ES-I3 (cell line): Measurements from ENCODE around the gene GBF1.
"Not testable (repeated sequence)": the region's sequence is repeated elsewhere in the genome, so short reads cannot be mapped to it uniquely, and the experiment has no call there.

Experiments
- H3K36me3 ChIP-seq: 2 replicates; pipeline ENCODE4 v1.6.1; 2013; ENCODE audit warnings: mild to moderate bottlenecking, low read length, control low read depth, moderate library complexity; ENCODE audit not compliant: insufficient read depth
- H3K4me1 ChIP-seq: 2 replicates; pipeline ENCODE4 v1.6.1; 2013; ENCODE audit warnings: mild to moderate bottlenecking, control low read depth, low read length; ENCODE audit not compliant: insufficient read depth
- H3K9ac ChIP-seq: 2 replicates; pipeline ENCODE4 v1.6.1; 2013; ENCODE audit warnings: low read depth, mild to moderate bottlenecking, low read length, moderate library complexity
- H3K9me3 ChIP-seq: 2 replicates; pipeline ENCODE4 v1.6.1; 2013; ENCODE audit warnings: mild to moderate bottlenecking, low read length, moderate library complexity; ENCODE audit not compliant: control insufficient read depth, insufficient read depth

Gene GBF1

GRCh38 chr10:102289356-102289755, 44.0 kb downstream of the GBF1 start:
- no peaks in the 10 kb centered on the region for H3K36me3 ChIP-seq
- no peak overlapping the region for H3K9ac ChIP-seq
- H3K4me1 ChIP-seq = no peaks in the 10 kb centered on the region
- H3K9me3 ChIP-seq = no peaks in the 10 kb centered on the region

GRCh38 chr10:102289840-102290239, 44.5 kb downstream of the GBF1 start:
- no peaks in the 10 kb centered on the region for H3K36me3 ChIP-seq
- no peaks in the 10 kb centered on the region for H3K9me3 ChIP-seq
- 0 out of 2 replicates have a peak, but pooled peaks cover 2% of the 10 kb centered on the region for H3K4me1 ChIP-seq
- no peak overlapping the region for H3K9ac ChIP-seq

GRCh38 chr10:102291221-102291905, 46.0 kb downstream of the GBF1 start:
- Histone ChIP-seq H3K36me3 (no peaks in the 10 kb centered on the region), H3K9me3 (no peaks in the 10 kb centered on the region), H3K4me1 (0 out of 2 replicates have a peak, but pooled peaks cover 2% of the 10 kb centered on the region), H3K9ac (no peak overlapping the region; the same call in 1 of the 2 replicates)

GRCh38 chr10:102297101-102297500, 51.8 kb downstream of the GBF1 start:
- 0 out of 2 replicates have a peak, but pooled peaks cover 2% of the 10 kb centered on the region for H3K4me1 ChIP-seq
- H3K9ac ChIP-seq = no peak overlapping the region
- no peaks in the 10 kb centered on the region; the same call in 1 of the 2 replicates for H3K9me3 ChIP-seq
- H3K36me3 ChIP-seq = no peaks in the 10 kb centered on the region

DNA sequence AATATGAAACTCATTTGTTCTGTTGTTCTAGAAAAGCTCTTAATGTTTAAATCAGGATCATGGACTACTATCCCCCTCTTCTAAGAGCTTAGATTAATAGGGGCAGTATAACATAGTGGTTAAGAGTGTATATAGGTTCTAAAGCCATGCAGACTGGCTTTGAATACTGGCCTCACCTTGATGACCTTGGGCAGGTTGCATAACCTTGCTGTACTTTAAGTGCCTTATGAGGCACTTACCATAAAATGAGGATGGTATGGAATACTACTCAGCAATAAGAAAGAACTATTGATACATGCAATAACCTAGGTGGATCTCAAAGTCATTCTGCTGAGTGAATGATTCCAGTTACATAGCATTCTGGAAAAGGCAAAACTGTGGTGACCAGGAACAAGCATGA, 53.6 kb downstream of the GBF1 start:
- Histone ChIP-seq H3K9ac (no peak overlapping the region), H3K9me3 (peaks cover 4% of the 10 kb centered on the region), H3K36me3 (no peaks in the 10 kb centered on the region), H3K4me1 (0 out of 2 replicates have a peak, but pooled peaks cover 2% of the 10 kb centered on the region)

DNA sequence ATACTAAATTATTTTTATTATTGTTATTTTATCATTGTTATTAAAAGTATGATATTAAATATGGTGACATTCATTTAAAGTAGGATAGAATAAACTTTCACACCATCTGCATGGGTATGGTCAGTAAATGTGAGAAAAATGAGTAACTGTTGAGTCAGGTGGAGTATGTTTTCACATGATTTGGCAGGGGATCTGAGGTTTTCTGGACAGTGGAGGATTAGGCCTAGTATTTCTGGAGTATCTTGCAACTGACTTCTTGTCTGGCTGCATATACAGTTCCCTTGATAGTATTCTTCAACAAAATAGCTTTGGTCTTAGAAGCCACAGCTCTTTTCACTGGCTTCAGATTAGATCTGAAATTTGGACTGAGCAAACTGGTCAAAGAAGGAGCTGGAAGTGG, 54.5 kb downstream of the GBF1 start:
- H3K9ac ChIP-seq = no peak overlapping the region
- H3K9me3 ChIP-seq = peaks cover 4% of the 10 kb centered on the region
- no peaks in the 10 kb centered on the region for H3K4me1 ChIP-seq

GRCh38 chr10:102300278-102300843, 55.0 kb downstream of the GBF1 start:
- Histone ChIP-seq H3K9me3 (peaks cover 4% of the 10 kb centered on the region), H3K4me1 (no peaks in the 10 kb centered on the region), H3K36me3 (no peaks in the 10 kb centered on the region), H3K9ac (no peak overlapping the region)

More for the DNA sequence above, 54.5 kb downstream of the GBF1 start:
- H3K36me3 ChIP-seq = no peaks in the 10 kb centered on the region

- H3K9ac ChIP-seq, H3K9me3 ChIP-seq, H3K36me3 ChIP-seq, H3K4me1 ChIP-seq: not testable (repeated sequence)
These were observed 55.6 kb downstream of the GBF1 start for GRCh38 chr10:102300912-102301311.

DNA sequence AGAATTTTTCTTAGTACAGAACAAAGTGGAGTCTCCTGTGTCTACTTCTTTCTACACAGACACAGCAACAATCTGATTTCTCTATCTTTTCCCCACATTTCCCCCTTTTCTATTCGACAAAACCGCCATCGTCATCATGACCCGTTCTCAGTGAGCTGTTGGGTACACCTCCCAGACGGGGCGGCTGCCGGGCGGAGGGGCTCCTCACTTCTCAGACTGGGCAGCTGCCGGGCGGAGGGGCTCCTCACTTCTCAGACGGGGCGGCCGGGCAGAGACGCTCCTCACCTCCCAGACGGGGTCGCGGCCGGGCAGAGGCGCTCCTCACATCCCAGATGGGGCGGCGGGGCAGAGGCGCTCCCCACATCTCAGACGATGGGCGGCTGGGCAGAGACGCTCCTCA, 56.0 kb downstream of the GBF1 start:
- H3K9me3 ChIP-seq, H3K36me3 ChIP-seq, H3K9ac ChIP-seq, H3K4me1 ChIP-seq: not testable (repeated sequence)

- Histone ChIP-seq H3K9me3 (peaks cover 4% of the 10 kb centered on the region), H3K36me3 (no peaks in the 10 kb centered on the region), H3K4me1 (no peaks in the 10 kb centered on the region), H3K9ac (no peak overlapping the region)
These were observed 57.3 kb downstream of the GBF1 start for GRCh38 chr10:102302611-102303010.

DNA sequence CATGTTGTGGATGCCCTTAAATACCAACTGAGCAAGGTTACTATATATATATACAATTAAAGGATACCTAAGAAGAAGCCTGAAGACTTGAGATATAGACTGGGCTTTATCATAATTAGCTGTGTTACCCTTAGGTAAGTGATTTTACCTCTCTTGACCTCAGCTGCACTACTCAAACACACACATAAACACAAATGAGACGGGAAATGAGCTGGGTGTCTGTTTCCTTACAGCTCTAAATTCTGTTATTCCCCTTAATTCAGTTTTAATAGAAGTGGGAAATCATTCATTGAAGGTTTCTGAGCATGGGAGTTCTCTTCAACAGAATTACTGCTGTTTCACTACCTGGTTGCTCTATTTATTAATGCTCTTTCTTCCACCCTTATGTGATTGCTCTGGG, 60.7 kb downstream of the GBF1 start:
- no peak overlapping the region for H3K9ac ChIP-seq
- H3K36me3 ChIP-seq = no peaks in the 10 kb centered on the region
- peaks cover 4% of the 10 kb centered on the region; the same call in 1 of the 2 replicates for H3K9me3 ChIP-seq
- H3K4me1 ChIP-seq = peaks cover 10% of the 10 kb centered on the region

GRCh38 chr10:102306710-102307109, 61.4 kb downstream of the GBF1 start:
- H3K9ac ChIP-seq = no peak overlapping the region
- peaks cover 13% of the 10 kb centered on the region for H3K4me1 ChIP-seq
- H3K36me3 ChIP-seq = no peaks in the 10 kb centered on the region
- peaks cover 4% of the 10 kb centered on the region; the same call in 1 of the 2 replicates for H3K9me3 ChIP-seq

GRCh38 chr10:102308318-102308717, 63.0 kb downstream of the GBF1 start:
- not testable (repeated sequence) for H3K9me3 ChIP-seq, H3K36me3 ChIP-seq, H3K9ac ChIP-seq
- peaks cover 13% of the 10 kb centered on the region for H3K4me1 ChIP-seq

DNA sequence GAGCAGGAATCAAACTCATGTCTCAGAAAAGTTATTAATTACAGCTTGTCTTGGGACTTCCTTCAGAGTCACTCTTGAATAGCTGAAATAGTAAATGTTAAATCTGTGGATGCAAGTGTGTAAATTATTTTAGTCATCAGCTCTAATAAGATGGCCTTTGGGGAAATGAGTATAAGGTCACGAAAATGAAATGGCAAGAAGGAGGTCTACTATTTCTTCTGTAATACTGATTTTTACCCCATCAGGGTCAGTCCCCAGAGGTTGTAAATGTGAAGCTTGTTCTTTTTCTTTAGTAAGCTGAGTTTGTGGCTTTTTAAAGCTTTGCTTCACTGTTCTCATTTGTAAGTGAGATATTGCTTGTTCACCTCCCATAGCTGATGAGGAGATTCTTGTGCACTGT, 63.9 kb downstream of the GBF1 start:
- Histone ChIP-seq H3K9ac (no peak overlapping the region), H3K9me3 (no peaks in the 10 kb centered on the region), H3K4me1 (peaks cover 13% of the 10 kb centered on the region), H3K36me3 (no peaks in the 10 kb centered on the region)

DNA sequence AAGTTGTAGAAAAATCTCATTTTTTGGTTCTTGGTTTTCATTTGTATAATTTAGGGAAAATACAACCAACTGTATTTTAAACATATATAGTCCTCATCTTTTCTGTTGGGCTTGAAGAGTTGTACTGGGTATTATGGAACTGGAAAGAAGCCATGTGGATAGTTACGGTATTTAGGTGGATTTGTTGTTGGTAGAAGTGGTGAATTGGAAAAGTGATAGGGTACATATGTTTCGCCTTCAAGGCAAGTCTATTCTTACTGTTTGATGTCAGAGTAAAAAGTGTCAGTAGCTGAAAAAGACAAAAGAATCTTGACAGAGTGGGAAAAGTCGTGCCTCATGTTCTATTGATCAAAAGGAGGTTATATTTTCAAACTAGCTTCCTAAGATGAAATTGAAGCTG, 64.6 kb downstream of the GBF1 start:
- Histone ChIP-seq H3K4me1 (peaks cover 13% of the 10 kb centered on the region), H3K9me3 (no peaks in the 10 kb centered on the region), H3K9ac (no peak overlapping the region), H3K36me3 (no peaks in the 10 kb centered on the region)
